ENCODE results near the gene UPB1.

The UPB1 gene

GRCh38 chr22:24576778-24577177, 81.6 kb downstream of the UPB1 start:
- Histone ChIP-seq H3K27me3 (ENCODE audit: insufficient read depth, low read depth, severe bottlenecking) (no peaks in the 10 kb centered on the region), H3K9me3 (ENCODE audit: severe bottlenecking) (no peaks in the 10 kb centered on the region), H3K36me3 (peaks cover 47% of the 10 kb centered on the region), H3K4me3 (ENCODE audit: low read depth, low read length) (no peak overlapping the region), H3K27ac (no peak overlapping the region)
- DNase-seq: no peak
- TF ChIP-seq CTCF (IDR thresholded peaks at IDR 0.05; ENCODE audit: low read depth, low read length): no peak

Data from WERI-Rb-1 (cell line).